ENCODE data around the gene HOXD4.

The HOXD4 gene

GRCh38 chr2:176189681-176190641 lies 38.6 kb downstream of the HOXD4 start:
- DNase-seq = peak; percentile 22

GRCh38 chr2:176192351-176192750 lies 41.0 kb downstream of the HOXD4 start:
- no peak for DNase-seq

GRCh38 chr2:176193048-176193447 lies 41.7 kb downstream of the HOXD4 start:
- no peak for DNase-seq

- DNase-seq = no peak
Measured at GRCh38 chr2:176199902-176200301, 48.6 kb downstream of the HOXD4 start.

GRCh38 chr2:176200971-176201370 lies 49.6 kb downstream of the HOXD4 start:
- no peak for DNase-seq

GRCh38 chr2:176202491-176202890 lies 51.1 kb downstream of the HOXD4 start:
- no peak for DNase-seq
